Gastrocnemius medialis (tissue), 4 donors: ENCODE results near the gene KNG1. TPM values are rescaled to one million over a fixed set of nuclear protein-coding genes. Genes with fewer than 3 reads are reported as not detected.

Source experiments
- ATAC-seq, 2 donors: fragments of 150-250 bp; one replicate each; pipeline ENCODE4 v1.9.1; 2016
- DNase-seq, 2 donors: peaks; one replicate each; pipeline ENCODE4 v3.0.0-alpha.2; 2019
- H3K27ac ChIP-seq, 4 donors: fragments of 200-600 bp; sonication (generic); 1 replicate in 1 of 4; 2 replicates in 3 of 4; pipeline ENCODE4 v1.5.1; 2016 to 2018; ENCODE audit warnings: mild to moderate bottlenecking in 2 of 4, moderate library complexity in 1 of 4
- H3K27me3 ChIP-seq, 3 donors: fragments of 200-600 bp; sonication (generic) in 2 of 3; 1 replicate in 1 of 3; 2 replicates in 2 of 3; pipeline versions ENCODE4 v1.5.1 to v1.6.0; 2016 to 2019; ENCODE audit warnings: mild to moderate bottlenecking in 1 of 3, moderate library complexity in 1 of 3
- H3K36me3 ChIP-seq, 2 donors: fragments of 200-600 bp; sonication (generic) in 1 of 2; one replicate each; pipeline ENCODE4 v1.5.1; 2017 to 2018
- H3K4me1 ChIP-seq, 2 donors: fragments of 200-600 bp; sonication (generic) in 1 of 2; one replicate each; pipeline ENCODE4 v1.5.1; 2016 to 2017; ENCODE audit warnings: mild to moderate bottlenecking in 2 of 2
- H3K4me3 ChIP-seq, 4 donors: fragments of 200-600 bp; sonication (generic) in 3 of 4; 1 replicate in 1 of 4; 2 replicates in 3 of 4; pipeline ENCODE4 v1.5.1; 2016 to 2019; ENCODE audit warnings: mild to moderate bottlenecking in 2 of 4
- H3K9me3 ChIP-seq, 3 donors: fragments of 200-600 bp; sonication (generic) in 2 of 3; 1 replicate in 1 of 3; 2 replicates in 2 of 3; pipeline ENCODE4 v1.5.1; 2016 to 2019
- POLR2A ChIP-seq, 2 donors: fragments of 450-650 bp; IDR thresholded peaks; one replicate each; pipeline ENCODE4 v1.6.1; 2017; ENCODE audit warnings: antibody characterized with exemption in 2 of 2, mild to moderate bottlenecking in 2 of 2, moderate library complexity in 2 of 2
- in situ Hi-C, 4 donors: fragments of 200-750 bp; cut with MboI; loops; one replicate each; pipeline versions ENCODE4 v1.15.0 to v1.8.0; 2017; ENCODE audit warnings: low sequenced_read_pairs in 4 of 4
- intact Hi-C: fragments of 100-400 bp; cut with DNase I; formaldehyde crosslinking; loops from one replicate; pipeline ENCODE4 v1.15.1; 2023; ENCODE audit warnings: low total_unique reads
- total RNA-seq, 4 donors: library from RNA; depleted of rRNA; stranded (reverse); fragments of >200 nt; gene quantifications; one replicate each; pipeline versions ENCODE4 v1.1.0 to v1.2.3, GENCODE V29; 2016
- TF ChIP-seq, protein P1 (sequence below), 5 experiments: fragments of 450-650 bp in 3 of 5; fragments of 200-600 bp in 2 of 5; sonication (generic) in 2 of 5; IDR thresholded peaks in 4 of 5; conservative IDR thresholded peaks in 1 of 5; 1 replicate in 4 of 5; 2 replicates in 1 of 5; pipeline ENCODE4 v1.5.1; 2016 to 2019; ENCODE audit warnings: antibody characterized with exemption in 5 of 5, mild to moderate bottlenecking in 3 of 5, moderate library complexity in 3 of 5

The KNG1 gene
- total RNA-seq, 4 donors from 2014 or later = 0.55 to 1.2 TPM; not detected in 2

DNA sequence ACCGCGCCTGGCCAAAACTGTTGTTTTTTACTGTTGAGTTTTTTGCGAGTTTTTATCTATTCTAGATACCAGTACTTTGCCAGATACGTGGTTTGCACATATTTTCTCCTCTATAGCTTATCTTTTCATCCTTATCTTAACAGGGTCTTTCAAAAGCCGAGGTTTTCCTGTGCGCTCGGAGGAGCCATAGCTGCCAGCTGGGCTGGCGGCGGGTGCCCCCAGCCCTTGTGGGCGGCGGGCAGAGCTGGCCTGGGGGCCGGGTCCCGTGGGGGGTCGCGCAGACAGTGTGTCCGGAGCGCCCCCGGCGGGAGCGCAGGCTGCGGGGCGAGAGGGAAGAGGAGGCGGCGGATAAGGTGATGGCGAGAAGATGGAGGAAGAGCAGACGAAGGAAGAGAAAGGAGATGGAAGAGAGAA is 55.1 kb downstream of the KNG1 start:
- in situ Hi-C loops = no loop called here
- intact Hi-C loops = no loop called here
- Histone ChIP-seq H3K9me3 (no peaks in the 10 kb centered on the region), H3K27me3 (peaks cover 0 to 9% (median 3%) of the 10 kb centered on the region in 3 donors), H3K36me3 (no peaks in the 10 kb centered on the region), H3K4me1 (peaks cover 0 to 4% of the 10 kb centered on the region in 2 donors), H3K4me3 (peak overlapping the region; percentile 47 to 58 (median 48)), H3K27ac (no peak overlapping the region)
- DNase-seq (no peak), ATAC-seq (no peak)
- TF ChIP-seq, protein P1, sequence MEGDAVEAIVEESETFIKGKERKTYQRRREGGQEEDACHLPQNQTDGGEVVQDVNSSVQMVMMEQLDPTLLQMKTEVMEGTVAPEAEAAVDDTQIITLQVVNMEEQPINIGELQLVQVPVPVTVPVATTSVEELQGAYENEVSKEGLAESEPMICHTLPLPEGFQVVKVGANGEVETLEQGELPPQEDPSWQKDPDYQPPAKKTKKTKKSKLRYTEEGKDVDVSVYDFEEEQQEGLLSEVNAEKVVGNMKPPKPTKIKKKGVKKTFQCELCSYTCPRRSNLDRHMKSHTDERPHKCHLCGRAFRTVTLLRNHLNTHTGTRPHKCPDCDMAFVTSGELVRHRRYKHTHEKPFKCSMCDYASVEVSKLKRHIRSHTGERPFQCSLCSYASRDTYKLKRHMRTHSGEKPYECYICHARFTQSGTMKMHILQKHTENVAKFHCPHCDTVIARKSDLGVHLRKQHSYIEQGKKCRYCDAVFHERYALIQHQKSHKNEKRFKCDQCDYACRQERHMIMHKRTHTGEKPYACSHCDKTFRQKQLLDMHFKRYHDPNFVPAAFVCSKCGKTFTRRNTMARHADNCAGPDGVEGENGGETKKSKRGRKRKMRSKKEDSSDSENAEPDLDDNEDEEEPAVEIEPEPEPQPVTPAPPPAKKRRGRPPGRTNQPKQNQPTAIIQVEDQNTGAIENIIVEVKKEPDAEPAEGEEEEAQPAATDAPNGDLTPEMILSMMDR (IDR thresholded peaks at IDR 0.05 in 4 of 5, conservative IDR thresholded peaks at IDR 0.05 in 1 of 5) = no peak
- TF ChIP-seq POLR2A (IDR thresholded peaks at IDR 0.05) = no peak

DNA sequence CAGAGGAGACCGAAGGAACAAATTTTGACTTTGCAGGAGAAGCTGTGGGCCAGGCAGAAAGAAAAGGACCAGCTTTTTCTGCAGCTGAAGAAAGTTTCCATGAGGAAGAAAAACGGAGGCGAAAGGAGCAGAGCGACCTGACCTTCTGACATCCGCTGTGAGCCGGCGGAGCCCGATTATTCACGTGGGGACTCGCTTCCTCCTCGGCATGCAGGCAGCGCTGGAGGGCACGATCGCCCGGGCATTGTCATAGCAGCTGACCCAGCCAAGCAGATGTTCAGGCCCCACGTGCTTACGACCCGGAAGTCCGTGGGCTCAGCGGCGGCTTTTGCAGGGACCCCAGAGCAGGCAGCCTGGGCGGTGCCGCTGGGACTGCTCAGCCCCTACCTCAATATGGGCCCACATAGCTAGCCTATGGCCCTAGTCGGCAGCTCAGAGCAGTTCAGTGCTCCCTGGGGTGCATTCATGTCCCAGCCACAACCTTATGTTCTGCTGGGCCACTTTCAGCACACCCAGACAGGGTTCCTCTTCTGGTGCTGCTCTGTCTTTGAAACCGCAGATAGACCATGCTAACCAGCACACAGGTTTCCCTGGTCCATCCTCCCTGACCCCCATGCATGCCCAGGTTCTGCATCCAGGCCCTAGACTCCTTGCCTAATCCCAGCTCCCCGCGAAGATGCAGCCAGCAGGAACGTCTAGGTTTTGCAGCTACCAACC is 55.7 kb downstream of the KNG1 start:
- Histone ChIP-seq H3K9me3 (no peaks in the 10 kb centered on the region), H3K27ac (no peak overlapping the region), H3K27me3 (peaks cover 0 to 12% (median 3%) of the 10 kb centered on the region in 3 donors), H3K4me3 (peak overlapping the region; percentile 47 to 58 (median 48)), H3K4me1 (peaks cover 0 to 4% of the 10 kb centered on the region in 2 donors), H3K36me3 (no peaks in the 10 kb centered on the region)
- DNase-seq (peak; percentile 46 to 52), ATAC-seq (peak; percentile 33 to 47)
- TF ChIP-seq, protein P1 (IDR thresholded peaks at IDR 0.05 in 4 of 5, conservative IDR thresholded peaks at IDR 0.05 in 1 of 5) = no peak
- no peak for TF ChIP-seq POLR2A (IDR thresholded peaks at IDR 0.05)
- intact Hi-C loops = no loop called here
- in situ Hi-C loops = no loop called here

DNA sequence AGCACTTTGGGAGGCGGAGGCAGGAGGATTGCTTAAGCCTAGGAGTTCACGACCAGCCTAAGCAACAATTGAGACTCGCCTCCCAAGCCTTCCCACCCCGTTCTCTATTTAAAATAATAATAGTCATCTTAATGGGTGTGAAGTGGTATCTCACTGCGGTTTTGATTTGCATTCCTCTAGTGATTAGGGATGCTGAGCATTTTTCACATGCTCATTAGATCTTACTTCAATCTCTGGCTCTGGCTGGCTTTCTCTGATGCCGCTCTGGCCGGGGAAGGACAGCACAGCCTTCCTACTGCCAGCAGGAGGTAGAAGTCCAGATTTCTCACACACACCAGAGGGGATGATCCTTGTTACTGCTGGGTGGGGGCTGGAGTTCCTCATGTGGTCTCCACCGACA is 58.8 kb downstream of the KNG1 start:
- in situ Hi-C loops = loop anchor here in 3 of 4 donors (25.0 kb wide), 3 partner anchors 214 to 1189 kb away; partner anchors contain the start of genes TRA2B (in 3 of the 3), DNAJB11 (in 1 of the 3), SENP2 (in 1 of the 3) and TBCCD1 (in 1 of the 3)
- ATAC-seq = no peak
- H3K36me3 ChIP-seq = no peaks in the 10 kb centered on the region
- no peak for DNase-seq
- intact Hi-C loops = no loop called here
- peaks cover 0 to 12% (median 3%) of the 10 kb centered on the region in 3 donors for H3K27me3 ChIP-seq
- H3K4me3 ChIP-seq = no peak overlapping the region
- TF ChIP-seq, protein P1 (IDR thresholded peaks at IDR 0.05 in 4 of 5, conservative IDR thresholded peaks at IDR 0.05 in 1 of 5) = no peak
- TF ChIP-seq POLR2A (IDR thresholded peaks at IDR 0.05) = no peak
- peaks cover 0 to 4% of the 10 kb centered on the region in 2 donors for H3K4me1 ChIP-seq
- no peak overlapping the region for H3K27ac ChIP-seq
- H3K9me3 ChIP-seq = no peaks in the 10 kb centered on the region

DNA sequence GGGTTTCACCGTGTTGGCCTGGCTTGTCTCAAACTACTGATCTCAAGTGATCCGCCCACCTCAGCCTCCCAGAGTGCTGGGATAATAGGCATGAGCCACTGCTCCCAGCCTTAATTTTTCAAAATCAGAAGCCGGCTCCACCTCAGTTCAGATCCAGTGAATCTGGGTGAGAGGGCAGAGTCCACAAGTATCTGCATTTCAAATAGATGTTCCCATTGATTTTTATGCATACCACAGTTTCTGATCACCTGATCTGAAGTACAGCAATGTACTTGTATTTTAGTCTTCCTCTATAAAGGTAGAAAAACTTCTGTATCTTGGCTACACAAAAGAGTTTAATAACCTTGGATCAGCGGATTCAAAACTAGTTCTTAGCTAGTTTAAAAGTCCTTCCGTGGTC is 62.0 kb downstream of the KNG1 start:
- peaks cover 0 to 7% of the 10 kb centered on the region in 2 donors for H3K4me1 ChIP-seq
- peaks cover 0 to under 1% of the 10 kb centered on the region in 2 donors for H3K36me3 ChIP-seq
- H3K27ac ChIP-seq = no peak overlapping the region
- DNase-seq (no peak), ATAC-seq (no peak)
- H3K9me3 ChIP-seq = no peaks in the 10 kb centered on the region
- in situ Hi-C loops (loop anchor here in 3 of 4 donors (25.0 kb wide), 3 partner anchors 217 to 1192 kb away; partner anchors contain the start of genes TRA2B (in 3 of the 3), DNAJB11 (in 1 of the 3), SENP2 (in 1 of the 3) and TBCCD1 (in 1 of the 3)), intact Hi-C loops (no loop called here)
- peaks cover 0 to 12% (median 0%) of the 10 kb centered on the region in 3 donors for H3K27me3 ChIP-seq
- no peak overlapping the region for H3K4me3 ChIP-seq
- TF ChIP-seq, protein P1 (IDR thresholded peaks at IDR 0.05 in 4 of 5, conservative IDR thresholded peaks at IDR 0.05 in 1 of 5) = no peak
- no peak for TF ChIP-seq POLR2A (IDR thresholded peaks at IDR 0.05)
